H4 (cell line): ENCODE data around the gene TPCN2. TPM values are rescaled to one million over a fixed set of nuclear protein-coding genes. Genes with fewer than 3 reads are reported as not detected.

Experiments used
- DNase-seq: peaks from one replicate; pipeline ENCODE4 v3.0.0-alpha.2; 2015; ENCODE audit warnings: low spot score
- total RNA-seq: library from RNA; depleted of rRNA; stranded (reverse); fragments of >200 nt; shearing (Covaris generic); gene quantifications from 2 replicates; pipeline ENCODE4 v1.2.3, GENCODE V29; 2014

TPCN2 gene
- total RNA-seq, 1 experiment from 2014 or later: 7.4 TPM

DNA sequence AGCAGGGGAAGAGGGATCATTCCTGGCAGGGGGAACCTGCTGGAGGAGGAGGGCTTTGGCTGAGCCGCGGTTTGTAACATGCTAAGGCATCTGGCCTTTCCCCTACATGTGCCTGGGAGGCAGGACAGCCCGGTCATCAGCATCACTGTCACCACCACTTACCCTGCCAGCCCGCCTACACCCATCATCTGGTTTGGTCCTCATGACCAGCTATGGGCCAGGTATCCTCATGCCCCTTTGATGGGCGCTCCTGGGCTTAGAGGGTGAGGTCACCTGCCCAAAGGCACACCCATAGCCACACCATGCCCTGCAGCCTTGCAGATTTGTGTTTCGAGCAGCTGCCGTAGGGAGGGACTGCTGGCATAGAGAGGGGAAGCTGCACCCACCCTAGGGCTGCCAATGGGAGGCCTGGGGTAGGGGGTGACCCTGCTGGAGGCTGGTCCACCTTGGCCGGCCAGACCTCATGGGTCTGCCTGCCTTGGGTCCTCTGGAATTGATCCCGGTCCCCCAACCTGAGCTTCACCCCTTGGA is 38.3 kb upstream of the TPCN2 start:
- no peak for DNase-seq

DNA sequence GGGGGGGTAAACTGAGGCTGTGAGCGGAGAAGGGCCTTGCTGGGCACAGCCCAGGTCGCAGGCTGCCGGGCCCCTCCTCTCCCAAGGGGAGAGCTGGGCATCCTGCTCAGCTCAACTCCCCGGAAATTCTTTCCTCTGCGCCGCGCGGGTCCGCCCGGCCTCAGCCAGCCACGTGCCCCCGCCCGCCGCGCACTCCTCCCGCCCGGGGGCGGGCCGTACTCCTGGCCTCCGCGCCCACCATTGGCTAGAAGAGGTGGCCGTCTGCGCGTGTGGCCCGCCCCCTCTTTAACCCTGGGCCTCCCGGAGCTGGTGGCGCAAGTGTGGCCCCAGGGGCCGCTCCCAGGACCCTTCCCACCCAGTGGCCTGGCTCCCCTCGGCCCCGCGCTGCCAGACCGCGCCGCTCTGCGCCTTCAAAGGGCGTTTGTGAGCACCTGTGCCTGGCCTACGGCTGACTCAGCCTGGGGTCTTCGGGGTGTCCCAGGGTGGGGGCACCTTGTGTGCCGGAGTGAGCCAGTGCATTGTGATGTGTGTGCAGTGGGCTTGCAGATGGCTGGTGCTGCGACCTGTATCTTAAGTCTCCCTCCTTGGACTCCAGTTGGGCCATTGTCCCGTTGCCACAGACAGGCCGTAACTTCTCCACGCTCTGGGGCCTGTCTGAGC is 37.6 kb upstream of the TPCN2 start:
- DNase-seq: no peak

DNA sequence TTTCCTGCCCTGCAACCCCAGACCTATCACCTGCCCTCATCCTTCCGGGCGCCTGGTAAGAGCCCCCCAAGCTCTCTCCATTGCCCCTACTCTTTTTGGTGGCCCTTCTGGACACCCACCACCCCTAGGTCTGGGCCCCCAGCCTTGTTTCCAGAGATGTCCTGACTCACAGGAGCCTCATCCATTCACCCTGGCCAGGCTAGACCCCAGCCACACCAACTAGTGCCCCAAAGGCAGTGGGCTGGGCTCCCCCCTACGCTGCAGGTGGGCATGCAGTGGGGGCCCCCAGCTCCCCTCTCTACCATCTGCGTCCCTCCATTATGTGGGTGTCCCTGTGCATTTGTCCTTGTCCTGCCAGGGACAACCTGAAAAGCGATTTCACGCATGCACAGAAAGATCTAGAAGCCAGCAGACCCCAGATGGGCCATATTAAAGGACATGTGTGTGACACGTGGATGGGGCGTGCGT is 37.1 kb upstream of the TPCN2 start:
- DNase-seq: no peak

DNA sequence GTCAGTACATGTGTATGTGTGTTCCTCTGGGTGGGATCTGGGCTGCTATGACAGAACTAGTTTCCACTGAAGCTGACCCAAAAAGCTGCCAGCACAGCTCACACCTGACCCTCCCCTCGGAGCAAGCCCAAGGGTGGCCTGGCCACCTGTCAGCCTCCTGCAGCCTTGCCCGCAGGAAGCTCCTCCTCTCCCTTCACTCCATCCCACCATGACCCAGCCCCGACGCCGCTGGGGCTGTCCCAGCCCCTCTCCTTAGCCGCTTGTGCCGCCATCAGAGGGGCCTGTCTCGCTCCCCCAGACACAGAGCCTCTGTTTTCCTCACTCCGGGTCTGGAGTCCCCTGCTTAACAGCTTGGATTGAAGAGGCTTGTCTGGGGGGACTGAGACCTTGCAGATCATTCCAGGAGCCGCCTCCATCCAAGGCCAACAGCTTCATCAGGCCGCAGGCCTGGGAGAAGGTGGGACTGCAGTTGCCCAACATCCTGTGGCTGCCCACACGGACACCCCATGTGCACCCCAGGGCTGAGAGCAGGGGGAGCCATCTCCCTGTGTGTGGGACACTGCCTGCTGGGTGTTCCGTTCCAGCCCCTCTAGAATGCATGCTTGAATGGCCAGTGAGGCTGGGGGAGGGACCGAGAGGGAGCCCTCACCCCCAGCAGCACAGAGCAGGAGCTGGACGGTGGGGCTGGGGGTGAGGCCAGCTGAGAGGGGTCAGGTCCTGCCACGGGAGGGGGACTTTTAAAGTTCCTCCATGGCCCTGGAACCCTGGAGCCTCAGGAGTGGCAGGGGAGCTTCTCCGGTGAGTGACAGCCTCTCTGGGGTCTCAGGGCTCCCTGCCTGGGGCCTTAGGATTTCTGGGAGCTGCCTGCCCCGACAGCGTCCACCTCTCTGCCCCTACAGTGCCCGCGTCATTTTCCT is 36.4 kb upstream of the TPCN2 start:
- no peak for DNase-seq

GRCh38 chr11:69013009-69013951 is 35.5 kb upstream of the TPCN2 start, which contains the start of gene MRGPRF:
TSS of gene MRGPRF (minus strand) at chr11:69013246. CDS start at chr11:69009901, 3,345 bp downstream.
- no peak for DNase-seq

DNA sequence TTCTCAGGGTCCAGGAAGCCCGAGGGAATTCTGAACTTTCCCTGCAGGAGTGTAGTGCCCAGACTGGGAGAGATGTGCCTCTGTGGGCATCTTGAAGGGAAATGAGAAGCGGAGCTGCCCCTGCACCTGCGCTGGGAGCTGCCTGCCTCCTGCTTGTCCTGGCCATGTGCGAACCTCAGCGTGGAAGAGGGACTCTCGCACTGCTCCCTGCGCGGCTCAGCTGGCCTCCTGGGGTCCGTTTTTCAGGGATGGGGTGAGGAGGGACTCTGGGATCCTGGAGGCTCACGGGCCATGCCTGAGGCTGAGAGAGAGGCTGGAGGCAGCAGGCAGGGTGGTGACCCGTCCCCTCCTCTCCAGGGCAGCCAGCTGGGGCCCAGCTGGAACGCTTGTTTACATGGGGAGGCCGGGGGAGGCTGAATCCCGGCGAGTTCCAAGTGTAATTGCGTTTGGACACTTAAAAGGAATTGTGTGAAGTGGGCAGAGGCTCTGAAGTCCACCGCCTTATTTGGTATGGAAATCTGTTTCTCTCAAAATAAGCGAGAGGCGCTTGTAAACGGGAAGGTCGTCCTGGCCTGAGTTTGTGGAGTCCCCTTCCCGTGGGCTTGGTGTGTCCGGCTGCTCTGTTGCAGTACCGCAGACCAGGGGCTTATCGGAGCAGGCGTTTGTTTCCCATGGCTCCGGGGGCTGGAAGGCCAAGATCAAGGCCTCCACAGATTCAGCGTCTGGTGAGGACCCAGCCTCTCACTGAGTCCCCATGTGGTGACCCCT is 34.5 kb upstream of the TPCN2 start:
- DNase-seq: no peak

DNA sequence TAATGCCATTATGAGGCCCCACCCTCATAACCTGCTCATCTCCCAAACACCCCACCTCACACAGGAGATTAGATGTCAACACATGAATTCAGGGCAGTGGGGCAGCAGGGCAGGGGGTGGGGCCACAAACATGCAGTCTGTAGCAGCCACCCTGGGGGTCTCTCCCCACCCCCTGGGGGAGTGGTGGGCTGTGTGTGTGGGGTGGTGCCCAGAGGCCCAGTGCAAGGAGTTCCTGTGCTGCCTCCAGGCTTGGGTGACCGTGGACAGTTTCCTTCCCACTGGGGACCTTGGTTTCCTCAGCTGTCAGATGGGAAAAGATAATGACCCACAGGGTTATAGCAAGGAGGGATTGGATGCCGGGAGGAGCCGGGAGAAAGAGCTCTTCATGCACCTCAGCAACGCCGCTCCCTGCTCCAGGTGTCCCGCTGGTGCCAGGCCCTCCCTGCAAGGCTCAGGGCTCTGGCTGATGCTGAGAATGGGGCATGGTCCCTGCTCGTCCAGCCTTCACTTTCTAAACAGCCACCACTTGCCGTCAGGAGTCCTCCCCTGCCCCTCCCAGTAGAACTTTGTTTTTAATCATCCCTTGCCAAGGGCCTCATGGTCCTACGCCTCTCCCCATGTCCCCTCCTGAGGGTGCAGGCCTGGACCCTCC is 33.7 kb upstream of the TPCN2 start:
- DNase-seq: no peak

DNA sequence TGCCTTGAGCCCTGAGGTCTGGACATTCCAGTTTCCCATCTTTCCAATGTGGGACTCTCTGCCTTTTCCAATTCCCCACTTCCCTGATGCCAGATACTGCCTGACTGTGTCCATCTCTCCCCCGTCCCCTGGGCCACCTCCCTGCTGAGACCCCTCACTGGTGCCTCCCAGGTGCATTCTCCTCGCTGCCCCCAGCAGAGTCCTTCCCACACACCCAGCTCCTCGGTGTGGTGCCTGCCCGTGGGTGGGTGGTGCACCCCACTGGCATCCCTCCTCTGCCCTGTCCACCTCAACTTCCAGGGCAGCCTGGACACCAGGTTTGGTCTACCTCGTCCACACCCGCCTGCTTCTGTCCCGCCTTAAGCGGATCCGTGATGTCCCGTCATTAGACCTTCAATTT is 30.8 kb upstream of the TPCN2 start:
- DNase-seq: no peak

GRCh38 chr11:69018924-69019323 is 29.8 kb upstream of the TPCN2 start:
- DNase-seq: no peak

GRCh38 chr11:69022260-69022659 is 26.5 kb upstream of the TPCN2 start:
- DNase-seq: no peak

- DNase-seq: no peak
Observed at GRCh38 chr11:69024509-69024908, 24.2 kb upstream of the TPCN2 start.

DNA sequence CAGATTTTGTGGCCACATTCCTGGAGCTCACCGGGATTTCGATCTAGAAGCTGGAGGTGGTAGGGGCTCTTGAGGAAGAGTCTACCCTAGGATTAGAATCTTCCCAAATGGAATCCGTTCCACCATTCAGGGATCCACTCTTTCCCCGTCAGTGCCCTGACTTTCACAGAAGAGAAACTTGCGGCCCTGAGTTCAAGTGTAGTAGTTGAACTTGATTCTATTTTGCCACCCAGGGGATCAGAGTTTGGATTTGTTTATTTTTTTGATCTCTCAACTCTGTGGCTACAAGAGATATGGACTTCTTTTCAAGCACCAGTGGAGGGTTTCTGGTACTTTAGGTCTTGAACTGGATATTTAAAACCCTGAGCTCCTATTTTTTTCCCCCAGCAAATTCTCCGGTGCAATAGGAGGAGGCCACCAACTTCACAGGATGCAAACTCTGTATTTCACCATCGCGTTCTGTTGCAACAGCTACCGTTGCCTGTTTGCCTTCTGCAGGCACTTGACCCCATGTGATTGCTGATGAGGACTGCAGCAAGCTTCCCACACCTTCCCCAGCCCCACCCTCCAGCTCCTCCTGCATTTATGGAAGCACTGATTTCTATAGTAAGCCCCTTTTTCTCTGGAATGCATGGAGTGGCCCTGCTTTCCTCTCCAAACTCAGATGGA is 20.9 kb upstream of the TPCN2 start:
- no peak for DNase-seq

DNA sequence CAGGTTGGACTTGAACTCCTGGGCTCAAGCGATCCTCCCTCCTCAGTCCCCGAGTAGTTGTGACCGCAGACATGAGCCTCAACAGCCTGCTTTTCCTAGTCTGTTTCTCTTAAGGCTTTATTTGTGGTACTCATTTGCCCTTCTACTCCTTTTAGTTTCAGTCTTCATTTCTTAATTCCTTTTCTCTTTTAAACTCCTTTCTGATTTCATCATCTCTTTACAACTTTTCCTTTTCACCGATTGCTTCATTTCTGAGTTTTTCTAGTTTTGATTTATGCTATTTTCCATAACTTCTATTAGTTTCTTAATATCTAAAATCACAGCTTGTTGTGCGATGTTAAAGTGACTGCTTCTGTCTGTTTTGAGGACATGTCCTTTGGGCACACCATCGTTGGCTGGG is 18.4 kb upstream of the TPCN2 start:
- no peak for DNase-seq

GRCh38 chr11:69032833-69033232 is 15.9 kb upstream of the TPCN2 start:
- no peak for DNase-seq

GRCh38 chr11:69033431-69033830 is 15.3 kb upstream of the TPCN2 start:
- DNase-seq: no peak

DNA sequence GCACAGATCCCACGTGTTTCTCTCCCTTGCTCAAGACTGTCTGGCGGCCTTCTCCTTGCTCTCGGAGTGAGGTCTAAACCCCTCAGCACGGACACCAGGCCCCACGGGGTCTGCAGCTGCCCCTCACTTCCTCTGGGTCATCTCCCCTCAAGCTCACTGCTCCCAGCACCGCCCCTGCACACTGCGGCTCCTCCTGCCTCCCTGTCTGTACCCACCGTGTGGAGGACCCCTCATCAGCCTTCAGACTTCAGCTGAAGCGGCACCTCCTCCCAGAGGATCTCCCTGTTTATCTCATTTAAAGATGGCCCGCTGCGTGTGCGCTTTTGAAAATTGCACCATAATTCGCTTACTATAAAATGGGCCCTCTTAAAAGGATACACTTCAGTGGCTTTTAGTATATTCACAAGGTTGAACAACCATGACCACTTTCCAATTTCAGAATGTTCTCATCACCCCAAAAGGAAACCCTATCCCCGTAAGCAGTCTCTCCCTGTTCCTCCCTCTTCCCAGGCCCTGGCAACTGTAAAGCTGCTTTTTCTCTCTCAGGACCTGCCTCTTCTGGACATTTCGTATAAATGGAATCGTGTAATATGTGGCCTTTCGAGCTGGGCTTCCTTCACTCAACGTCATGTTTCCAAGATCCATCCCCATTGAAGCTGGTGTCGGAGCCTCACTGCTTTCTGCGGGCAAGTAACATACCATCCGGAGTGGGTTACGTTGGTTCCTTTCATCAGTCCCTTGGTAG is 14.4 kb upstream of the TPCN2 start:
- no peak for DNase-seq

GRCh38 chr11:69035150-69035945 is 13.4 kb upstream of the TPCN2 start:
- no peak for DNase-seq

- DNase-seq: no peak
Observed at GRCh38 chr11:69035946-69036340, 12.8 kb upstream of the TPCN2 start.
